HCT116 (cell line): Measurements from ENCODE around the gene CRELD2. TPM values are rescaled to one million over a fixed set of nuclear protein-coding genes. Genes with fewer than 3 reads are reported as not detected.
A peak's percentile ranks its signal among the peaks of the same experiment; 100 is the strongest.

Experiments used
- ATAC-seq: fragments of 200-7000 bp; cut with Tn5 transposase; 2 replicates; pipeline ENCODE4 v1.9.1; 2020; ENCODE audit warnings: mild to moderate bottlenecking, moderate library complexity
- BruUV-seq: library from RNA; stranded (reverse); fragments of 400-500 nt; replicated peaks from 2 replicates; lab custom pipeline; 2021; lab: Mats Ljungman, UMichigan
- CTCF ChIA-PET: fragments of 300-600 bp; sonication (Branson Sonifier 250); formaldehyde crosslinking; loops from one replicate; lab custom pipeline; 2021; ENCODE audit warnings: antibody characterized with exemption; lab: Charles Lee
- POLR2A ChIA-PET: fragments of 300-600, 350-600 bp; sonication (Branson Sonifier 250); formaldehyde crosslinking; loops from one replicate; lab custom pipeline; 2021; ENCODE audit warnings: antibody characterized with exemption; lab: Charles Lee
- RAD21 ChIA-PET, 2 experiments: fragments of 300-600 bp; sonication (Branson Sonifier 250); formaldehyde crosslinking; loops; one replicate each; lab custom pipeline; 2023; ENCODE audit warnings: low total read pairs in 2 of 2; ENCODE audit not compliant: uncharacterized antibody in 2 of 2, unreplicated experiment in 2 of 2, low non-redundant PET in 1 of 2; lab: Charles Lee
- DNase-seq: peaks from one replicate; pipeline ENCODE4 v3.0.0-alpha.2; 2010; ENCODE audit warnings: low read depth, low spot score
- H2AFZ ChIP-seq: fragments of 200-600 bp; shearing (Covaris generic), sonication (generic); 2 replicates; pipeline ENCODE4 v1.6.1; 2017; ENCODE audit warnings: low read depth, mixed run types, mixed read lengths, antibody characterized with exemption, low read length; ENCODE audit not compliant: poor library complexity, severe bottlenecking
- H3K27ac ChIP-seq: 2 replicates; pipeline ENCODE4 v1.5.1; 2012; ENCODE audit warnings: low read depth, low read length
- H3K27me3 ChIP-seq: fragments of 200-600 bp; sonication (generic); 2 replicates; pipeline ENCODE4 v1.6.1; 2016; ENCODE audit warnings: mixed run types, low read length, mixed read lengths; ENCODE audit not compliant: insufficient read depth
- H3K36me3 ChIP-seq, 2 experiments: fragments of 200-500 bp in 1 of 2; fragments of 200-600 bp in 1 of 2; sonication (Bioruptor generic) in 1 of 2; sonication (generic) in 1 of 2; 2 replicates each; pipeline versions ENCODE4 v1.5.1 to v1.6.1; 2014 to 2016; ENCODE audit warnings: low read length in 2 of 2, inconsistent platforms in 1 of 2, mixed read lengths in 1 of 2, mixed run types in 1 of 2; ENCODE audit not compliant: insufficient read depth in 2 of 2, control insufficient read depth in 1 of 2
- H3K4me1 ChIP-seq, 2 experiments: fragments of 200-600 bp in 1 of 2; sonication (generic) in 1 of 2; 2 replicates each; pipeline versions ENCODE4 v1.5.1 to v1.6.1; 2012 to 2017; ENCODE audit warnings: low read length in 2 of 2, inconsistent platforms in 1 of 2, mild to moderate bottlenecking in 1 of 2, mixed read lengths in 1 of 2, mixed run types in 1 of 2, moderate library complexity in 1 of 2; ENCODE audit not compliant: insufficient read depth in 2 of 2, control insufficient read depth in 1 of 2
- H3K4me2 ChIP-seq: fragments of 200-600 bp; sonication (generic); 2 replicates; pipeline ENCODE4 v1.6.1; 2017; ENCODE audit warnings: mixed run types, low read length, mixed read lengths
- H3K4me3 ChIP-seq, 2 experiments: fragments of 200-600 bp in 1 of 2; sonication (generic) in 1 of 2; replicated peaks in 1 of 2; 2 replicates each; pipeline ENCODE4 v1.5.1; 2011 to 2016; ENCODE audit warnings: low read length in 2 of 2, control low read depth in 1 of 2, low read depth in 1 of 2, mild to moderate bottlenecking in 1 of 2, mixed read lengths in 1 of 2, mixed run types in 1 of 2
- H3K79me2 ChIP-seq: fragments of 200-600 bp; sonication (generic); 2 replicates; pipeline ENCODE4 v1.6.1; 2017; ENCODE audit warnings: mild to moderate bottlenecking, mixed run types, low read length, moderate library complexity, mixed read lengths; ENCODE audit not compliant: insufficient read depth
- H3K9ac ChIP-seq: fragments of 200-600 bp; sonication (generic); 2 replicates; pipeline ENCODE4 v1.6.1; 2016; ENCODE audit warnings: low read length, mixed read lengths
- H3K9me2 ChIP-seq: fragments of 200-600 bp; sonication (generic), shearing (Covaris generic); 2 replicates; pipeline ENCODE4 v1.6.1; 2017; ENCODE audit warnings: mixed run types, mild to moderate bottlenecking, moderate library complexity; ENCODE audit not compliant: insufficient read depth
- H3K9me3 ChIP-seq, 2 experiments: fragments of 200-500 bp in 1 of 2; fragments of 200-600 bp in 1 of 2; sonication (Bioruptor generic) in 1 of 2; sonication (generic) in 1 of 2; 2 replicates each; pipeline ENCODE4 v1.6.1; 2014 to 2017; ENCODE audit warnings: low read length in 2 of 2, mixed read lengths in 2 of 2, inconsistent platforms in 1 of 2, low read depth in 1 of 2, mild to moderate bottlenecking in 1 of 2, mixed run types in 1 of 2, moderate library complexity in 1 of 2; ENCODE audit not compliant: control insufficient read depth in 1 of 2, insufficient read depth in 1 of 2
- H4K20me1 ChIP-seq: fragments of 200-600 bp; sonication (generic), shearing (Covaris generic); 2 replicates; pipeline ENCODE4 v1.6.1; 2017; ENCODE audit warnings: mixed run types, mild to moderate bottlenecking, moderate library complexity; ENCODE audit not compliant: insufficient read depth
- CBX3 ChIP-seq: IDR thresholded peaks from 2 replicates; pipeline ENCODE4 v1.6.1; 2012; ENCODE audit warnings: low read depth
- EGR1 ChIP-seq: IDR thresholded peaks from 2 replicates; pipeline ENCODE4 v1.6.1; 2012; ENCODE audit warnings: low read depth
- ELF1 ChIP-seq: IDR thresholded peaks from 2 replicates; pipeline ENCODE4 v1.6.1; 2012; ENCODE audit warnings: low read depth, borderline replicate concordance
- EZH2 ChIP-seq: fragments of 200-600 bp; sonication (generic); IDR thresholded peaks from 2 replicates; pipeline ENCODE4 v1.6.1; 2017; ENCODE audit warnings: antibody characterized with exemption, mixed run types
- JUND ChIP-seq: IDR thresholded peaks from 2 replicates; pipeline ENCODE4 v1.6.1; 2012
- MAX ChIP-seq: IDR thresholded peaks from 2 replicates; pipeline ENCODE4 v1.6.1; 2012
- POLR2A ChIP-seq: IDR thresholded peaks from 2 replicates; pipeline ENCODE4 v1.7.0; 2011; ENCODE audit warnings: borderline replicate concordance; ENCODE audit not compliant: insufficient read depth, insufficient read length; ENCODE audit errors: extremely low read depth
- POLR2AphosphoS5 ChIP-seq: IDR thresholded peaks from 2 replicates; pipeline ENCODE4 v1.6.1; 2011; ENCODE audit warnings: mild to moderate bottlenecking, low read depth, low read length, moderate library complexity
- RAD21 ChIP-seq: IDR thresholded peaks from 2 replicates; pipeline ENCODE4 v1.6.1; 2012; ENCODE audit warnings: low read depth, mild to moderate bottlenecking
- SIN3A ChIP-seq: IDR thresholded peaks from 2 replicates; pipeline ENCODE4 v1.6.1; 2012; ENCODE audit warnings: low read depth
- SRF ChIP-seq: IDR thresholded peaks from 2 replicates; pipeline ENCODE4 v1.6.1; 2012; ENCODE audit warnings: low read depth
- TCF7L2 ChIP-seq: IDR thresholded peaks from 2 replicates; pipeline ENCODE4 v1.7.0; 2011; ENCODE audit warnings: borderline replicate concordance, inconsistent platforms; ENCODE audit not compliant: insufficient read depth, insufficient read length; ENCODE audit errors: extremely low read depth
- YY1 ChIP-seq: IDR thresholded peaks from 2 replicates; pipeline ENCODE4 v1.6.1; 2011; ENCODE audit warnings: low read length, low read depth, moderate library complexity, mild to moderate bottlenecking; ENCODE audit not compliant: insufficient replicate concordance; ENCODE audit errors: extremely low read depth
- ZNF274 ChIP-seq: fragments of 200-500 bp; sonication (Bioruptor generic); IDR thresholded peaks from 2 replicates; pipeline ENCODE4 v1.6.1; 2014; ENCODE audit warnings: mild to moderate bottlenecking, low read depth, low read length, inconsistent platforms
- intact Hi-C: fragments of 100-400 bp; cut with micrococcal nuclease; formaldehyde crosslinking; loops from 2 replicates; pipeline ENCODE4 v1.10.0; 2022
- total RNA-seq: library from RNA; stranded (reverse); gene quantifications from one replicate; pipeline ENCODE4 v1.2.1, GENCODE V29; 2021; ENCODE audit not compliant: unreplicated experiment
- TF ChIP-seq, protein P1 (sequence below): IDR thresholded peaks from 2 replicates; pipeline ENCODE4 v1.6.1; 2012; ENCODE audit warnings: low read depth
- TF ChIP-seq, protein P2 (sequence below): IDR thresholded peaks from 2 replicates; pipeline ENCODE4 v1.6.1; 2012
- TF ChIP-seq, protein P3 (sequence below), 3 experiments: fragments of 200-600 bp in 1 of 3; sonication (generic) in 1 of 3; IDR thresholded peaks in 2 of 3; conservative IDR thresholded peaks in 1 of 3; 2 replicates each; pipeline ENCODE4 v1.5.1; 2012 to 2017; ENCODE audit warnings: low read depth in 2 of 3, low read length in 2 of 3, antibody characterized with exemption in 1 of 3, borderline replicate concordance in 1 of 3, control low read depth in 1 of 3, mild to moderate bottlenecking in 1 of 3, mixed read lengths in 1 of 3, mixed run types in 1 of 3, moderate library complexity in 1 of 3; ENCODE audit not compliant: insufficient read depth in 1 of 3

The CRELD2 gene
- total RNA-seq, 1 experiment from 2014 or later = 45.8 TPM

DNA sequence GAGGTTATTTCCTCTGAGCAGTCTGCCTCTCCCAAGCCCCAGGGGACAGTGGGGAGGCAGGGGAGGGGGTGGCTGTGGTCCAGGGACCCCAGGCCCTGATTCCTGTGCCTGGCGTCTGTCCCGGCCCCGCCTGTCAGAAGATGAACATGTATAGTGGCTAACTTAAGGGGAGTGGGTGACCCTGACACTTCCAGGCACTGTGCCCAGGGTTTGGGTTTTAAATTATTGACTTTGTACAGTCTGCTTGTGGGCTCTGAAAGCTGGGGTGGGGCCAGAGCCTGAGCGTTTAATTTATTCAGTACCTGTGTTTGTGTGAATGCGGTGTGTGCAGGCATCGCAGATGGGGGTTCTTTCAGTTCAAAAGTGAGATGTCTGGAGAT lies 45.2 kb downstream of the CRELD2 start:
- TSS peak; percentile 55 for BruUV-seq
- Histone ChIP-seq H3K9me2 (no peaks in the 10 kb centered on the region), H3K4me1 (peaks cover 29 to 65% of the 10 kb centered on the region in 2 experiments), H3K9ac (no peak overlapping the region), H3K4me2 (peak overlapping the region; percentile 92; the same call in 1 of the 2 replicates)
- ATAC-seq = no peak
- RAD21 ChIA-PET = no interaction called here
- TF ChIP-seq RAD21 = no peak
- no peak for TF ChIP-seq YY1
- TF ChIP-seq EZH2 = no peak
- no peak for TF ChIP-seq JUND
- no peak for TF ChIP-seq ZNF274
- no peak for TF ChIP-seq MAX
- TF ChIP-seq, protein P1, sequence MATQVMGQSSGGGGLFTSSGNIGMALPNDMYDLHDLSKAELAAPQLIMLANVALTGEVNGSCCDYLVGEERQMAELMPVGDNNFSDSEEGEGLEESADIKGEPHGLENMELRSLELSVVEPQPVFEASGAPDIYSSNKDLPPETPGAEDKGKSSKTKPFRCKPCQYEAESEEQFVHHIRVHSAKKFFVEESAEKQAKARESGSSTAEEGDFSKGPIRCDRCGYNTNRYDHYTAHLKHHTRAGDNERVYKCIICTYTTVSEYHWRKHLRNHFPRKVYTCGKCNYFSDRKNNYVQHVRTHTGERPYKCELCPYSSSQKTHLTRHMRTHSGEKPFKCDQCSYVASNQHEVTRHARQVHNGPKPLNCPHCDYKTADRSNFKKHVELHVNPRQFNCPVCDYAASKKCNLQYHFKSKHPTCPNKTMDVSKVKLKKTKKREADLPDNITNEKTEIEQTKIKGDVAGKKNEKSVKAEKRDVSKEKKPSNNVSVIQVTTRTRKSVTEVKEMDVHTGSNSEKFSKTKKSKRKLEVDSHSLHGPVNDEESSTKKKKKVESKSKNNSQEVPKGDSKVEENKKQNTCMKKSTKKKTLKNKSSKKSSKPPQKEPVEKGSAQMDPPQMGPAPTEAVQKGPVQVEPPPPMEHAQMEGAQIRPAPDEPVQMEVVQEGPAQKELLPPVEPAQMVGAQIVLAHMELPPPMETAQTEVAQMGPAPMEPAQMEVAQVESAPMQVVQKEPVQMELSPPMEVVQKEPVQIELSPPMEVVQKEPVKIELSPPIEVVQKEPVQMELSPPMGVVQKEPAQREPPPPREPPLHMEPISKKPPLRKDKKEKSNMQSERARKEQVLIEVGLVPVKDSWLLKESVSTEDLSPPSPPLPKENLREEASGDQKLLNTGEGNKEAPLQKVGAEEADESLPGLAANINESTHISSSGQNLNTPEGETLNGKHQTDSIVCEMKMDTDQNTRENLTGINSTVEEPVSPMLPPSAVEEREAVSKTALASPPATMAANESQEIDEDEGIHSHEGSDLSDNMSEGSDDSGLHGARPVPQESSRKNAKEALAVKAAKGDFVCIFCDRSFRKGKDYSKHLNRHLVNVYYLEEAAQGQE = no peak
- TF ChIP-seq, protein P2, sequence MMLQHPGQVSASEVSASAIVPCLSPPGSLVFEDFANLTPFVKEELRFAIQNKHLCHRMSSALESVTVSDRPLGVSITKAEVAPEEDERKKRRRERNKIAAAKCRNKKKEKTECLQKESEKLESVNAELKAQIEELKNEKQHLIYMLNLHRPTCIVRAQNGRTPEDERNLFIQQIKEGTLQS = no peak
- no peak for TF ChIP-seq POLR2AphosphoS5
- no peak for TF ChIP-seq EGR1
- no peak for TF ChIP-seq SIN3A
- TF ChIP-seq CBX3 = no peak
- TF ChIP-seq TCF7L2 = no peak
- no peak for TF ChIP-seq POLR2A
- TF ChIP-seq, protein P3, sequence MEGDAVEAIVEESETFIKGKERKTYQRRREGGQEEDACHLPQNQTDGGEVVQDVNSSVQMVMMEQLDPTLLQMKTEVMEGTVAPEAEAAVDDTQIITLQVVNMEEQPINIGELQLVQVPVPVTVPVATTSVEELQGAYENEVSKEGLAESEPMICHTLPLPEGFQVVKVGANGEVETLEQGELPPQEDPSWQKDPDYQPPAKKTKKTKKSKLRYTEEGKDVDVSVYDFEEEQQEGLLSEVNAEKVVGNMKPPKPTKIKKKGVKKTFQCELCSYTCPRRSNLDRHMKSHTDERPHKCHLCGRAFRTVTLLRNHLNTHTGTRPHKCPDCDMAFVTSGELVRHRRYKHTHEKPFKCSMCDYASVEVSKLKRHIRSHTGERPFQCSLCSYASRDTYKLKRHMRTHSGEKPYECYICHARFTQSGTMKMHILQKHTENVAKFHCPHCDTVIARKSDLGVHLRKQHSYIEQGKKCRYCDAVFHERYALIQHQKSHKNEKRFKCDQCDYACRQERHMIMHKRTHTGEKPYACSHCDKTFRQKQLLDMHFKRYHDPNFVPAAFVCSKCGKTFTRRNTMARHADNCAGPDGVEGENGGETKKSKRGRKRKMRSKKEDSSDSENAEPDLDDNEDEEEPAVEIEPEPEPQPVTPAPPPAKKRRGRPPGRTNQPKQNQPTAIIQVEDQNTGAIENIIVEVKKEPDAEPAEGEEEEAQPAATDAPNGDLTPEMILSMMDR (IDR thresholded peaks at IDR 0.05 in 2 of 3, conservative IDR thresholded peaks at IDR 0.05 in 1 of 3; ENCODE audit: borderline replicate concordance in 1 of 3, insufficient read depth in 1 of 3, low read depth in 2 of 3, low read length in 2 of 3) = no peak
- TF ChIP-seq ELF1 = no peak
- no peak for TF ChIP-seq SRF
- TF ChIP-seq, all 23 proteins: peak for 0
- ChIA-PET CTCF (no interaction called here), POLR2A (no interaction called here)
- Histone ChIP-seq H3K27ac (peak overlapping the region; percentile 87; the same call in 1 of the 2 replicates), H3K4me3 (no peak overlapping the region), H2AFZ (no peak overlapping the region), H3K36me3 (peaks cover 18 to 34% of the 10 kb centered on the region in 2 experiments; a peak in 3 of 4 replicates), H3K79me2 (peaks cover 47% of the 10 kb centered on the region), H3K9me3 (no peaks in the 10 kb centered on the region), H3K27me3 (no peaks in the 10 kb centered on the region), H4K20me1 (peaks cover 16% of the 10 kb centered on the region; the same call in 1 of the 2 replicates)
- intact Hi-C loops = no loop called here
- DNase-seq = no peak
